ENCODE measurements around the gene NEK7. TPM values are rescaled to one million over a fixed set of nuclear protein-coding genes. Genes with fewer than 3 reads are reported as not detected.
"Not testable (repeated sequence)": the region's sequence is repeated elsewhere in the genome, so short reads cannot be mapped to it uniquely, and the experiment has no call there.

NEK7 gene
- polyA plus RNA-seq, 4 donors: 14.9 to 38.3 (median 27.2) TPM

GRCh38 chr1:198130053-198130452 is 26.7 kb upstream of the NEK7 start:
- not testable (repeated sequence) for H3K4me3 ChIP-seq (ENCODE audit: low read depth in 1 of 3, low read length in 3 of 3); FAIRE-seq; H3K4me1 ChIP-seq (ENCODE audit: control insufficient read depth in 3 of 3, insufficient read depth in 2 of 3, low read depth in 1 of 3, low read length in 2 of 3); DNase-seq; H3K9me3 ChIP-seq (ENCODE audit: control insufficient read depth in 2 of 2, insufficient read depth in 1 of 2, low read depth in 1 of 2, low read length in 1 of 2); H3K27me3 ChIP-seq (ENCODE audit: control insufficient read depth in 3 of 3, insufficient read depth in 3 of 3, low read length in 3 of 3); H3K27ac ChIP-seq (ENCODE audit: low read depth in 1 of 3, low read length in 2 of 3); H3K36me3 ChIP-seq (ENCODE audit: control insufficient read depth in 3 of 3, insufficient read depth in 2 of 3, low read depth in 1 of 3, low read length in 3 of 3)
- WGBS, 3 donors: 87 to 90% (median 88%) methylated on average over 11 of the region's 11 CpGs

DNA sequence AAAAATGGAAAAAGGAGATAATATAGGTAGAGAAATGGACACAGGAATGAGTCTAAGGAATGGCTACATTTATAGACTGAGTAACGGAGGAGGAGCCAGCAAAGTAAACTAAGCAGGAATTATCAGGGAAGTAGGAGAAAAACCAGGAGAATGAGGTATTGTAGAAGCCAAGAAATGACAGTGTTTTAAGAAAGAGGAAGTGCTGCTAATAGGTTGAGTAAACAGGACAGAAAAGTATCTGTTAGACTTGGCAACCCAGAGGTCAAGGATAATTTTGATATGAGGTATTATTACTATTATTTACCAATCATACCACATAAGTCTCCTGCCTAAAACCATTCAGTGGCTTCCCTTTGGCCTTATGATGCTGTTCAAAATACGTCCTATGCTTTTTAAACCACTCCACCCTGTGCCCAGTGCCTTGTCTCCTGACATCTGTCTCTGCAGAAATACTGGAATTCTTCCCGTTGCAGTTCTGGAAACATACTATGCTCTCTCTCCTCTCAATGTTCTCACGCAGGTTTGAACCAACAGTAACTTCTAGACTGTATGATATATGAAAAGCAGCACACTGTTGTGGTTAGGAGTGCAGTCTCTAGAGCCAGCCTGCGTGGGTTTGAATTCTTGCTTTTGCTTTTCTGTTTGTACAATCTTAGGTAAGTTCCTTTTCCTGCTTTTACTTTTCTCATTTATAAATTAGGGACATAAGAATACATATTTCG is 24.6 kb upstream of the NEK7 start:
- Histone ChIP-seq H3K27me3 (ENCODE audit: control insufficient read depth in 3 of 3, insufficient read depth in 3 of 3, low read length in 3 of 3) (no peaks in the 10 kb centered on the region), H3K4me1 (ENCODE audit: control insufficient read depth in 3 of 3, insufficient read depth in 2 of 3, low read depth in 1 of 3, low read length in 2 of 3) (no peaks in the 10 kb centered on the region), H3K9me3 (ENCODE audit: control insufficient read depth in 2 of 2, insufficient read depth in 1 of 2, low read depth in 1 of 2, low read length in 1 of 2) (no peaks in the 10 kb centered on the region), H3K27ac (ENCODE audit: low read depth in 1 of 3, low read length in 2 of 3) (no peak overlapping the region), H3K36me3 (ENCODE audit: control insufficient read depth in 3 of 3, insufficient read depth in 2 of 3, low read depth in 1 of 3, low read length in 3 of 3) (no peaks in the 10 kb centered on the region), H3K4me3 (ENCODE audit: low read depth in 1 of 3, low read length in 3 of 3) (no peak overlapping the region)
- FAIRE-seq (no peak), DNase-seq (no peak)
- 78 to 82% (median 79%) methylated on average over 6 of the region's 6 CpGs for WGBS, 3 donors

DNA sequence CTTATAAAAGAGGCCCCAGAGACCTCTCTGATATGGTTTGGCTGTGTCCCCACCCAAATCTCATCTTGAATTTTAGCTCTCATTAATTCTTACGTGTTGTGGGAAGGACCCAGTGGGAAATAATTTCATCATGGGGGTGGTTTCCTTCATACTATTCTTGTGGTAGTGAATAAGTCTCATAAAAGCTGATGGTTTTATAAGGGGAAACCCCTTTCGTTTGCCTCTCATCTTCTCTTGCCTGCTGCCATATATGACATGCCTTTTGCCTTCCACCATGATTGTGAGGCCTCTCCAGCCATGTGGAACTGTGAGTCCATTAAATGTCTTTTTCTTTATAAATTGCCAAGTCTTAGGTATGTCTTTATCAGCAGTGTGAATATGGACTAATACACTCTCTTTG is 22.5 kb upstream of the NEK7 start:
- Histone ChIP-seq H3K27ac (ENCODE audit: low read depth in 1 of 3, low read length in 2 of 3) (no peak overlapping the region), H3K9me3 (ENCODE audit: control insufficient read depth in 2 of 2, insufficient read depth in 1 of 2, low read depth in 1 of 2, low read length in 1 of 2) (no peaks in the 10 kb centered on the region), H3K4me3 (ENCODE audit: low read depth in 1 of 3, low read length in 3 of 3) (no peak overlapping the region), H3K36me3 (ENCODE audit: control insufficient read depth in 3 of 3, insufficient read depth in 2 of 3, low read depth in 1 of 3, low read length in 3 of 3) (no peaks in the 10 kb centered on the region), H3K27me3 (ENCODE audit: control insufficient read depth in 3 of 3, insufficient read depth in 3 of 3, low read length in 3 of 3) (no peaks in the 10 kb centered on the region), H3K4me1 (ENCODE audit: control insufficient read depth in 3 of 3, insufficient read depth in 2 of 3, low read depth in 1 of 3, low read length in 2 of 3) (no peaks in the 10 kb centered on the region)
- FAIRE-seq: no peak
- DNase-seq: no peak
- WGBS, 3 donors: 47 to 73% (median 70%) methylated on average over 2 of the region's 2 CpGs

DNA sequence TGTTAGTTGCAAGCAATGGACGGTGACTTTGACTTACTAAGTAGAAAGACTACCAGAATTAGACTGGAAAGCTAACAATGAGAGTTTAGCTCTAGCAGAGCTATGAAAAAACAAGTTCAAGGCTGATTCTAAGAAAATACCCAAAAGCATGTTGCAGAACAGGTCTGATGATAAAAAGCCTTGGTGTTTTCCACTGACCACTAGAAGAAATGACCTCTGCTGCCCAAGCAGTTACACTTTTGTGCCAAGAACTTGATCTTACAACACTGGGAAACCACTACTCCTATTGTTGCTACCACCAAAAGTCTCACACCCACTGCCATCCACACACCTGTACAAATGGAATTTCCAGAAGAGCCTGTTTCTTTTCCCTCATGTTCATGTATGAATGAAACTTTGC is 21.4 kb upstream of the NEK7 start:
- 79 to 88% (median 86%) methylated on average over 1 of the region's 1 CpG for WGBS, 3 donors

DNA sequence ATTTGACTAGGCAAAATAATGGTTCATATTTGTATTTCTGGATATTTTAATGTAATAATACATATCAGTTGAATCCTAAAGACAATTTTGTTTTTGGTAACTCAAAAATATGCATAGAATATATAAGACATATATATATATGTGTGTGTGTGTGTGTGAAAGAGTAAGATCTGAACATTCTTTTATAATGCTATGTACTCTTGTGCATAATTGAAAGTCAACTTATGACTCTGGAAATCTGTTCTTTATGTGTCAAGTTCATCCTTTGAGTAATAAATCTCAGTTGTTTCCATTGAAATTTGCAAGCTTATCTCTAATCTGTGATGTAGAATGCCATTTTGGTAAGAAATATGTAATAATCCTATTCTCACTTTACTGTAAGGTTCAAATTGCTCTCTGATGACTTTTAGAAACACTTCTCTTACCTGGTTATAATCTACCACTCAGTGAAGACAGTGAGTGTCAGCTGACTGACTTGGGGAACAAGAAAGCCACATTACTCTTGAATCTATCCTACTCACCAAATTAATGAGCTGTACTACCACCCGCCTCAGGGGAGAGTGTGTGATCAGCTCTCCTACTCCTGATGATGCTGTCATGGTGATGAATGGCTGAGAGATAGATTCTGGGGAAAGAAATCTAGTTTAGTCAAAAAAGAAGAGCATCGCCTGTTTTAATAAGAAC is 15.0 kb upstream of the NEK7 start:
- H3K4me1 ChIP-seq (ENCODE audit: control insufficient read depth in 3 of 3, insufficient read depth in 2 of 3, low read depth in 1 of 3, low read length in 2 of 3): no peaks in the 10 kb centered on the region
- H3K27me3 ChIP-seq (ENCODE audit: control insufficient read depth in 3 of 3, insufficient read depth in 3 of 3, low read length in 3 of 3): no peaks in the 10 kb centered on the region
- H3K4me3 ChIP-seq (ENCODE audit: low read depth in 1 of 3, low read length in 3 of 3): no peak overlapping the region
- DNase-seq (no peak), FAIRE-seq (no peak)
- H3K27ac ChIP-seq (ENCODE audit: low read depth in 1 of 3, low read length in 2 of 3): no peak overlapping the region
- 91 to 96% (median 94%) methylated on average over 2 of the region's 2 CpGs for WGBS, 3 donors
- no peaks in the 10 kb centered on the region for H3K36me3 ChIP-seq (ENCODE audit: control insufficient read depth in 3 of 3, insufficient read depth in 2 of 3, low read depth in 1 of 3, low read length in 3 of 3)
- H3K9me3 ChIP-seq (ENCODE audit: control insufficient read depth in 2 of 2, insufficient read depth in 1 of 2, low read depth in 1 of 2, low read length in 1 of 2): no peaks in the 10 kb centered on the region

More for the DNA sequence above, 21.4 kb upstream of the NEK7 start:
- H3K27ac ChIP-seq (ENCODE audit: low read depth in 1 of 3, low read length in 2 of 3): no peak overlapping the region
- no peak overlapping the region for H3K4me3 ChIP-seq (ENCODE audit: low read depth in 1 of 3, low read length in 3 of 3)
- H3K9me3 ChIP-seq (ENCODE audit: control insufficient read depth in 2 of 2, insufficient read depth in 1 of 2, low read depth in 1 of 2, low read length in 1 of 2): no peaks in the 10 kb centered on the region
- no peak for DNase-seq
- H3K4me1 ChIP-seq (ENCODE audit: control insufficient read depth in 3 of 3, insufficient read depth in 2 of 3, low read depth in 1 of 3, low read length in 2 of 3): no peaks in the 10 kb centered on the region
- no peaks in the 10 kb centered on the region for H3K36me3 ChIP-seq (ENCODE audit: control insufficient read depth in 3 of 3, insufficient read depth in 2 of 3, low read depth in 1 of 3, low read length in 3 of 3)
- no peaks in the 10 kb centered on the region for H3K27me3 ChIP-seq (ENCODE audit: control insufficient read depth in 3 of 3, insufficient read depth in 3 of 3, low read length in 3 of 3)
- FAIRE-seq: no peak

GRCh38 chr1:198143797-198144196 is 13.0 kb upstream of the NEK7 start:
- WGBS, 3 donors: 46 to 60% (median 50%) methylated on average over 3 of the region's 3 CpGs
- FAIRE-seq: no peak
- H3K27ac ChIP-seq (ENCODE audit: low read depth in 1 of 3, low read length in 2 of 3): no peak overlapping the region

GRCh38 chr1:198147216-198147615 is 9.6 kb upstream of the NEK7 start:
- Histone ChIP-seq H3K27ac (ENCODE audit: low read depth in 1 of 3, low read length in 2 of 3) (no peak overlapping the region), H3K36me3 (ENCODE audit: control insufficient read depth in 3 of 3, insufficient read depth in 2 of 3, low read depth in 1 of 3, low read length in 3 of 3) (no peaks in the 10 kb centered on the region), H3K27me3 (ENCODE audit: control insufficient read depth in 3 of 3, insufficient read depth in 3 of 3, low read length in 3 of 3) (peaks cover 0 to 3% (median 0%) of the 10 kb centered on the region in 3 donors), H3K9me3 (ENCODE audit: control insufficient read depth in 2 of 2, insufficient read depth in 1 of 2, low read depth in 1 of 2, low read length in 1 of 2) (no peaks in the 10 kb centered on the region), H3K4me1 (ENCODE audit: control insufficient read depth in 3 of 3, insufficient read depth in 2 of 3, low read depth in 1 of 3, low read length in 2 of 3) (no peaks in the 10 kb centered on the region), H3K4me3 (ENCODE audit: low read depth in 1 of 3, low read length in 3 of 3) (no peak overlapping the region)
- DNase-seq (no peak), FAIRE-seq (no peak)
- 92 to 97% (median 96%) methylated on average over 2 of the region's 2 CpGs for WGBS, 3 donors

More at GRCh38 chr1:198143797-198144196, 13.0 kb upstream of the NEK7 start:
- H3K9me3 ChIP-seq (ENCODE audit: control insufficient read depth in 2 of 2, insufficient read depth in 1 of 2, low read depth in 1 of 2, low read length in 1 of 2): no peaks in the 10 kb centered on the region
- no peaks in the 10 kb centered on the region for H3K36me3 ChIP-seq (ENCODE audit: control insufficient read depth in 3 of 3, insufficient read depth in 2 of 3, low read depth in 1 of 3, low read length in 3 of 3)
- peaks cover 0 to 3% (median 0%) of the 10 kb centered on the region in 3 donors for H3K27me3 ChIP-seq (ENCODE audit: control insufficient read depth in 3 of 3, insufficient read depth in 3 of 3, low read length in 3 of 3)
- DNase-seq: no peak
- H3K4me1 ChIP-seq (ENCODE audit: control insufficient read depth in 3 of 3, insufficient read depth in 2 of 3, low read depth in 1 of 3, low read length in 2 of 3): no peaks in the 10 kb centered on the region
- H3K4me3 ChIP-seq (ENCODE audit: low read depth in 1 of 3, low read length in 3 of 3): no peak overlapping the region

DNA sequence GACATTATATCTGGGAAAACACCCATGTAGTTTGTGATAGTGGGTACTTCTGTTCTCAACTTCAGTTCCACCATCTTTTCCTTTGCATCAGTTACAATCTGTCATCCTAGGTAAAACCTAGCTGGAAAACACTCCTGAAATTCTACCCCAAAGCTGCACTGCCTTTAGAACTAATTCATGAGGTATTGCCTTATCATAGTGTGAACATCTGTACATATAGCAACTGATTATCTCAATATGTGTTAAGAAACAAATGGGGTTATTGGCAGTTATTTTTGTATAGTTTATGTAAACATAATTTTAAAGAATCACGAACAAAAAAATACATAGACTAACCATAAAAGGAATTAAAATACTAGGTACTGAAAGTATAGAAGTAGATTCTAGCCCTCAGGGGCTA is 6.4 kb upstream of the NEK7 start:
- Histone ChIP-seq H3K4me1 (ENCODE audit: control insufficient read depth in 3 of 3, insufficient read depth in 2 of 3, low read depth in 1 of 3, low read length in 2 of 3) (no peaks in the 10 kb centered on the region), H3K27me3 (ENCODE audit: control insufficient read depth in 3 of 3, insufficient read depth in 3 of 3, low read length in 3 of 3) (peaks cover 0 to 3% (median 0%) of the 10 kb centered on the region in 3 donors), H3K9me3 (ENCODE audit: control insufficient read depth in 2 of 2, insufficient read depth in 1 of 2, low read depth in 1 of 2, low read length in 1 of 2) (no peaks in the 10 kb centered on the region), H3K27ac (ENCODE audit: low read depth in 1 of 3, low read length in 2 of 3) (no peak overlapping the region), H3K36me3 (ENCODE audit: control insufficient read depth in 3 of 3, insufficient read depth in 2 of 3, low read depth in 1 of 3, low read length in 3 of 3) (no peaks in the 10 kb centered on the region), H3K4me3 (ENCODE audit: low read depth in 1 of 3, low read length in 3 of 3) (no peak overlapping the region)
- DNase-seq: no peak
- FAIRE-seq: no peak
- WGBS, 3 donors: 72 to 76% (median 75%) methylated on average over 1 of the region's 1 CpG
